Left ventricle myocardium inferior (tissue), 1 donor: Measurements from ENCODE around the gene CADM3. TPM values are rescaled to one million over a fixed set of nuclear protein-coding genes. Genes with fewer than 3 reads are reported as not detected.

Experiments used
- DNase-seq: peaks from one replicate; pipeline ENCODE4 v3.0.0-alpha.2; 2020
- H3K27ac ChIP-seq: fragments of 200-600 bp; replicated peaks from 2 replicates; pipeline ENCODE4 v1.8.0; 2021
- H3K27me3 ChIP-seq: fragments of 200-600 bp; 2 replicates; pipeline ENCODE4 v1.8.0; 2021; ENCODE audit warnings: low read depth
- H3K36me3 ChIP-seq: fragments of 200-600 bp; 2 replicates; pipeline ENCODE4 v1.8.0; 2021
- H3K4me1 ChIP-seq: fragments of 200-600 bp; 2 replicates; pipeline ENCODE4 v1.8.0; 2021
- H3K4me3 ChIP-seq: fragments of 200-600 bp; 2 replicates; pipeline ENCODE4 v1.8.0; 2021; ENCODE audit warnings: mild to moderate bottlenecking, moderate library complexity
- H3K9me3 ChIP-seq: fragments of 200-600 bp; replicated peaks from 2 replicates; pipeline ENCODE4 v1.8.0; 2021
- intact Hi-C: fragments of 100-400 bp; cut with micrococcal nuclease; formaldehyde crosslinking; loops from one replicate; pipeline ENCODE4 v1.11.0; 2022
- total RNA-seq: library from RNA; stranded (reverse); fragmentation: NEBNext Ultra II Directional; extraction: Animal tissue kit (Norgen Biotek cat#: 25700); gene quantifications from one replicate; pipeline ENCODE4 v1.2.1, GENCODE V29; 2021
- TF ChIP-seq, protein P1 (sequence below): fragments of 200-600 bp; IDR thresholded peaks from 2 replicates; pipeline ENCODE4 v1.8.0; 2021; ENCODE audit warnings: antibody characterized with exemption, mild to moderate bottlenecking, borderline replicate concordance
- donor health status: DM: no; HTN: yes; CAD: no; lungs with severe emphysema.

Gene CADM3
- total RNA-seq, 1 donor from 2014 or later = 3.7 TPM

DNA sequence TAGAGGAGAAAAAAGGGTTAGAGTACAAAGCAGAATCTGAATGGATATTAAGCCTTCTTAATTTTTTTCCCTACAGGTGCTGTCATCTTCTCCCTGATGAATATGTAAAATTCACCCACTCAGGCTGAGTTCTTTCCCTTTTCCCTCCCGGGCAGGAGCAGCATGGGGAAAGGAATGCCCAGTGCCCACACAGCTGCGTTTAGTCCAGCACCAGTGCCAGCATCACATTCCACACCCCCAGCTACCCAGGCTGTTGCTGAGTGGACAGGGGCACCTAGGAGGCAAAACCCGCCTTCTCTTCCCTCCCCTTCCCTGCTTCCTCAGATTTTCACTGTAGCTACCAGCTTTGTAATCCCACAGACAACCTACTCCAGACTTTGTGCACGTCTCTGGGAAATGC, 3.4 kb upstream of the CADM3 start:
- intact Hi-C loops = no loop called here
- no peak overlapping the region for H3K4me3 ChIP-seq

GRCh38 chr1:159170639-159171038, 776 bp upstream of the CADM3 start:
- H3K9me3 ChIP-seq = no peaks in the 10 kb centered on the region
- DNase-seq = no peak
- H3K4me3 ChIP-seq = peak overlapping the region; percentile 59
- intact Hi-C loops = no loop called here
- H3K36me3 ChIP-seq = no peaks in the 10 kb centered on the region
- peaks cover 94% of the 10 kb centered on the region for H3K27me3 ChIP-seq
- peaks cover 11% of the 10 kb centered on the region for H3K4me1 ChIP-seq
- H3K27ac ChIP-seq = no peak overlapping the region
- TF ChIP-seq, protein P1, sequence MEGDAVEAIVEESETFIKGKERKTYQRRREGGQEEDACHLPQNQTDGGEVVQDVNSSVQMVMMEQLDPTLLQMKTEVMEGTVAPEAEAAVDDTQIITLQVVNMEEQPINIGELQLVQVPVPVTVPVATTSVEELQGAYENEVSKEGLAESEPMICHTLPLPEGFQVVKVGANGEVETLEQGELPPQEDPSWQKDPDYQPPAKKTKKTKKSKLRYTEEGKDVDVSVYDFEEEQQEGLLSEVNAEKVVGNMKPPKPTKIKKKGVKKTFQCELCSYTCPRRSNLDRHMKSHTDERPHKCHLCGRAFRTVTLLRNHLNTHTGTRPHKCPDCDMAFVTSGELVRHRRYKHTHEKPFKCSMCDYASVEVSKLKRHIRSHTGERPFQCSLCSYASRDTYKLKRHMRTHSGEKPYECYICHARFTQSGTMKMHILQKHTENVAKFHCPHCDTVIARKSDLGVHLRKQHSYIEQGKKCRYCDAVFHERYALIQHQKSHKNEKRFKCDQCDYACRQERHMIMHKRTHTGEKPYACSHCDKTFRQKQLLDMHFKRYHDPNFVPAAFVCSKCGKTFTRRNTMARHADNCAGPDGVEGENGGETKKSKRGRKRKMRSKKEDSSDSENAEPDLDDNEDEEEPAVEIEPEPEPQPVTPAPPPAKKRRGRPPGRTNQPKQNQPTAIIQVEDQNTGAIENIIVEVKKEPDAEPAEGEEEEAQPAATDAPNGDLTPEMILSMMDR = no peak

More for the DNA sequence above, 3.4 kb upstream of the CADM3 start:
- TF ChIP-seq, protein P1 = no peak
- Histone ChIP-seq H3K9me3 (no peaks in the 10 kb centered on the region), H3K27me3 (peaks cover 97% of the 10 kb centered on the region), H3K27ac (no peak overlapping the region), H3K4me1 (peaks cover 11% of the 10 kb centered on the region), H3K36me3 (no peaks in the 10 kb centered on the region)
- DNase-seq = no peak

- H3K27ac ChIP-seq = no peak overlapping the region
- H3K9me3 ChIP-seq = no peaks in the 10 kb centered on the region
- DNase-seq = no peak
- intact Hi-C loops = no loop called here
- peaks cover 11% of the 10 kb centered on the region for H3K4me1 ChIP-seq
- H3K4me3 ChIP-seq = peak overlapping the region; percentile 59
- no peaks in the 10 kb centered on the region for H3K36me3 ChIP-seq
- H3K27me3 ChIP-seq = peaks cover 83% of the 10 kb centered on the region
- TF ChIP-seq, protein P1 = no peak
Observed at GRCh38 chr1:159171688-159172501, 480 bp downstream of the CADM3 start.

- intact Hi-C loops = no loop called here
- Histone ChIP-seq H3K27me3 (peaks cover 74% of the 10 kb centered on the region), H3K36me3 (no peaks in the 10 kb centered on the region), H3K27ac (no peak overlapping the region), H3K4me1 (peaks cover 11% of the 10 kb centered on the region), H3K4me3 (peak overlapping the region; percentile 59), H3K9me3 (no peaks in the 10 kb centered on the region)
- peak; percentile 33 for DNase-seq
- TF ChIP-seq, protein P1 = no peak
Observed at GRCh38 chr1:159172614-159173291, 1.3 kb downstream of the CADM3 start.

- no peaks in the 10 kb centered on the region for H3K36me3 ChIP-seq
- no peak overlapping the region for H3K27ac ChIP-seq
- TF ChIP-seq, protein P1 = no peak
- H3K4me1 ChIP-seq = peaks cover 11% of the 10 kb centered on the region
- H3K4me3 ChIP-seq = peak overlapping the region; percentile 59
- intact Hi-C loops = no loop called here
- no peaks in the 10 kb centered on the region for H3K9me3 ChIP-seq
- peaks cover 69% of the 10 kb centered on the region for H3K27me3 ChIP-seq
- DNase-seq = no peak
Observed at GRCh38 chr1:159173320-159173719, 1.9 kb downstream of the CADM3 start.
